HG03342 (cell line): ENCODE measurements around the gene PPP2R5C.
A peak's percentile ranks its signal among the peaks of the same experiment; 100 is the strongest.

ENCODE experiments used
- ATAC-seq: cut with Tn5 transposase; IDR thresholded peaks from one replicate; pipeline ENCODE4 v1.9.1; 2021; ENCODE audit warnings: mild to moderate bottlenecking, moderate library complexity; ENCODE audit not compliant: unreplicated experiment

The PPP2R5C gene

DNA sequence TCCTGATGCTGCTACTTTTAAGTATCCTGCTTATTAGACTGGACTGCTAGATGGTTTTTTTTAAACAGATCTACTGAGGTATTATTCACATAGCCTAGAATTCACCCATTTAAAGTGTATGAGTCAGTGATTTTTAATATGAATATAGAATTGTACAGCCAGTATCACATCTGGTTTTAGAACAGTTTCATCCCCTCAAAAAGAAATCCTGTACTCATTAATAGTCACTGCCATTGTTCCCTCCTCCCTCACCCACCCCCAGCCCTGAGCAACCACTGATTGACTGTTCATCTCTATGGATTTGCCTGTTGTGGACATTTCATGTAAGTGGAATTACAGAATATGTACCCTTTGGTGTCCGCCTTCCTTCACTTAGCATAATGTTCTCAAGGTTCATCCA, 98.4 kb downstream of the PPP2R5C start:
- ATAC-seq = no peak

GRCh38 chr14:101861464-101861863, 100.0 kb downstream of the PPP2R5C start:
- no peak for ATAC-seq

- ATAC-seq = no peak
These were observed 100.7 kb downstream of the PPP2R5C start for GRCh38 chr14:101862177-101862576.

GRCh38 chr14:101862711-101863110, 101.2 kb downstream of the PPP2R5C start:
- ATAC-seq = no peak

- ATAC-seq = no peak
These were observed 103.8 kb downstream of the PPP2R5C start for GRCh38 chr14:101865288-101865687.

GRCh38 chr14:101867854-101868253, 106.3 kb downstream of the PPP2R5C start:
- ATAC-seq = no peak

DNA sequence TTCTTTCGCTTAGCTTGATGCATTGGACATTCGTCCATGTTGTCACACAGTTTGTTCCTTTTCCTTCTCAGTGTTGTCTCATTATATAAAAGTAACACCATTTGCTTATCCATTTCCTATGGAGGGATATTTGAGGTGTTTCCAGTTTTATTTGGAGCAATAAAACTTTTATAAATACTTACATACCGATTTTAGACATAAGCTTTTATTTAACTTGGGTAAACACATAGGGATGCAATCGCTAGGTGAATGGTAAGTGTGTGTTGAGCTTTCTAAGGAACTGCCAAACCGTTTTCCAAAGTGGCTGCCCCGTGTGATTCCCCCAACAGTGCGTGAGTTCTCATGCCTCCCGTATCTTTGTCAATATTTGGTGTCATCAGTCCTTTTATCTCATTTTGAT, 107.7 kb downstream of the PPP2R5C start:
- ATAC-seq = no peak

- no peak for ATAC-seq
These were observed 108.9 kb downstream of the PPP2R5C start for GRCh38 chr14:101870273-101870939.

DNA sequence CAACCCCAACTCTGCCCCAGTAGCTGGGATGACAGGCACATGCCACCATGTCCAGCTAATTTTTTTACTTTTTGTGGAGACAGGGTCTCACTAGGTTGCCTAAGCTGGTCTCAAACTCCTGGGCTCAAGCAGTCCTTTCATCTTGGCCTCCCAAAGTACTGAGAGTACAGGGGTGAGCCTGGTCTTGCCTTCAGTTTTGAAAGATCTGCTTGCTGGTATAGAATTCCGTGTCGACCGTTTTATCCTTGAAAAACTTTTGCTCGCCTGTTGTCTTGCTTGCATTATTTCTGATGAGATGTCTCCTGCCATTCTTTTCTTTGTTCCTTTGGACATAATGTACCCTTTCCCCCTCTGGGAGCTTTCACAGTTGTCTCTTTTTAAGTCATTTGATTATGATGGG, 110.8 kb downstream of the PPP2R5C start:
- ATAC-seq = no peak

GRCh38 chr14:101873076-101873825, 111.7 kb downstream of the PPP2R5C start:
- ATAC-seq = no peak

GRCh38 chr14:101873991-101874390, 112.5 kb downstream of the PPP2R5C start:
- no peak for ATAC-seq

- ATAC-seq = no peak
These were observed 113.7 kb downstream of the PPP2R5C start for GRCh38 chr14:101875041-101875726.

- ATAC-seq = peak; percentile 43
These were observed 114.4 kb downstream of the PPP2R5C start for GRCh38 chr14:101875727-101876554.

DNA sequence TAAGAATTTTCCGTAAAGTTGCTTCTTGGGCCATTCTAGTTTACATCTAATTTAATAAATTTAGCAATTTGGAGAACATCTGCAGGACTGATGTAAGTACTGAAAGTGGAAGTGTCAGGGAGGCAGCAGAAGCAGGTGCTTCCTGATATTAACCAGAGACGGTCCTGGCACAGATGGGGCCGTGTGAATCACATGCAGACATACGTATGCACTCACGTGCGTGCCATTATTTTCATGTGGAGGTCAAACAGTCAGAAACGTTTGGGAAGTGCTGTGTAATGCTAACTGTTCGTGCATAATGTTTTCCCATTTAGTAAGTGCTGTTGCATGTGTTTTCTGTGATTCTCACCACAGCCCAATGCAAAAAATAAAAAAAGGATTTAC, 115.0 kb downstream of the PPP2R5C start:
- peak; percentile 91 for ATAC-seq

DNA sequence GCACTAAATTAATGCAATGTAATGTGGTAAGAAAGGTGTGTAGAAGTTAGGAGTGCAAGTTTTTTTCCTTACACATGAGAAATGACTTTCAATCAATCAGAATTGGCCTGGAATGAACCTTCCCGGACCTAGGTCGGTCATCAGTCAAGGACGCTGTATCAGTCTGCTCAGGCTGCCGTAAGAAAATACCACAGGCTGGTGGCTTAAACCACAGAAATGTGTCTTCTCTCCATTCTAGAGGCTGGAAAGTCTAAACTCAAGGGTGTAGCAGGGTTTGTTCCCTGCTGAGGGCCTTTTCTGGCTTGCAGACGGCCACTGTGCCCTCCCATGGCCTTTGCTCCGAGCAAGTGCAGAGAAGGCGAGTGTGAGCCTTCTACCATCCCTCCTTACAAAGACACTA, 116.3 kb downstream of the PPP2R5C start:
- no peak for ATAC-seq

DNA sequence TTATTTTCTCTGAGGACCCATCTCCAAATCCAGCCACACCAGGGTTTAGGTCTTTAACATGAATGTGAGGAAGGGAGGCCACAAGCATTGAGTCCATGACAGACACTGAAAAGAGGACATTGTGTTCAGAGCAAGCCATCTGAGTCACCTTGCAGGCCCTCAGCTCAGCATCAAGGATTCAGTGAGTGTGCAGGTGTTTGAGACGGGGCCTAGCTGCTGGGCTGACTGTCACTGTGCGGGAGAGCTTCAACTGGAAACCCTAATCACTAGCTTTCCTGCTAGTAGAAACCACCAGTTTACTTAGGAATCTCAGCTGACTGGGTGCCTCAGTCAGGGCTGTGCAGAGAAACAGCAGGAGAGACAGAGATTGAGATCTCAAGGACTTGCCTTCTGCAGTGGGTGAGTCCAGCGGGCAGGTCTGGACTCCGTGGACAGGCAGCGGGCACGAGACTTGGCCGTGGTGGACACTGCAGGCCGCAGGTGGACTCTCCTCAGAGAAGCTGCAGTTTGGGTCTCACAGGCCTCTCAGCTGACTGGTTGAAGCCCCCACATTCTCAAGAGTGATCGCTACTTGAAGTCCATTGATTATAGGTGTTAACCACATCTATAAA, 116.8 kb downstream of the PPP2R5C start:
- no peak for ATAC-seq

DNA sequence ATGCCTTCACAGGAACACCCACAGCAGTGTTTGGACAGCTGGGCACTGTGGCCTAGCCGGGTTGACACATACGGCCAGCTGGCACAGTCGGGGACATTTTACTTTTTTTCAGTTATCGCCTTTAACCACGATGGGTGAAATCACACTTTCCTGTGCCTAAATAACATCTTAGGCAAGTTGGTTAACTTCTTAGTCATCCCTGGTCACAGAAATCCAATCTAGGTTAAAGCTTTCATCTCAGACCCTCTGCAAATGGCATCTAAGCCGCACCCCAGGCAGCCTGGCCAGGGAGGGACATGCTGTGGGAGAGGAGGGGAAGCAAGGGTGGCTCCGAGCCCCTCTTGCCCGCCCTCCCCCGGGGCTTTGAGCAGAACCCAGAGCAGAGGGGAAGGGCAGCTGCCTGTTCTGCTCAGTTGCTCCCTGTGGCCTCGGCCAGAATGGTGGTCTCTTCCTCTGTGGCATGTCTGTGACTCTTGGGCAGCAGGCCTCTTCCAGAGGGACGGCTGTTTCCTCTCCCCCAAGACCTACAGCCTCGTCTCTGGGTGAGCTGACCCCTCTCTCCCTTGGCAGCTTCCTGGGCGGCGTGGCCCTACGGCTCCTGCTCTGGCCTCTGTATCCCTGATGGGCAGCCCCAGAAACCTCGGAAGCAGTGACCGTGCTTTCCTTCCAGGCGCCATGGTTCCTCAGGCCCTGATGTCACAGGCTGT, 117.5 kb downstream of the PPP2R5C start:
- ATAC-seq = no peak

GRCh38 chr14:101879529-101880336, 118.2 kb downstream of the PPP2R5C start:
- no peak for ATAC-seq

DNA sequence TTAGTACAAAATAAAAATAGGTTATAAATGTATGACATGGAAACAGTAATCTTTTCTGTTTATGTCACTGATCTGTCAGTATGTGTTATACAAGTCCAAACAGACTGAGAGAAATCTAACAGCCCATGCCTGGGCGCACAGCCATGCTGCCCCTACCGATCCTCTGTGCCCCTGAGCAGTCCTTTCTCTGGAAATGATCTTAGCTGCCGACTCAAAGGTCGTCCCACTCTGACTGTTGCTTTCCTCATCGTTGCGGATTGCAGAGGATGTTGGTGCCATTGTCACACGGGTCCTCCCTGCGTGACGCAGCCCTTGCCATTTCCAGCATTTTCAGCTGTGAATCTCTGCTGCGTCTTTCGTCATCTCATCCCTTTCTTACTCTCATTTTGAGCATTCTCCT, 119.9 kb downstream of the PPP2R5C start:
- no peak for ATAC-seq
